Coronary artery (tissue), 2 donors: Measurements from ENCODE around the gene TPRX1.
"Not testable (repeated sequence)": the region's sequence is repeated elsewhere in the genome, so short reads cannot be mapped to it uniquely, and the experiment has no call there.

Experiments used
- DNase-seq: peaks from one replicate; pipeline ENCODE4 v3.0.0-alpha.2; 2017; ENCODE audit warnings: low spot score
- H3K27ac ChIP-seq, 2 donors: fragments of 200-600 bp; sonication (generic); one replicate each; pipeline ENCODE4 v1.5.1; 2016 to 2019
- H3K4me3 ChIP-seq: fragments of 200-600 bp; sonication (generic); 2 replicates; pipeline ENCODE4 v1.5.1; 2016; ENCODE audit warnings: mild to moderate bottlenecking, moderate library complexity
- CTCF ChIP-seq: fragments of 200-600 bp; sonication (generic); IDR thresholded peaks from one replicate; pipeline ENCODE4 v1.5.1; 2019; ENCODE audit warnings: antibody characterized with exemption

Gene TPRX1

GRCh38 chr19:47836038-47836437, 31.7 kb upstream of the TPRX1 start:
- no peak for DNase-seq
- Histone ChIP-seq H3K4me3 (no peak overlapping the region), H3K27ac (no peak overlapping the region)
- TF ChIP-seq CTCF = no peak

GRCh38 chr19:47832723-47833122, 28.4 kb upstream of the TPRX1 start:
- no peak for TF ChIP-seq CTCF
- no peak overlapping the region for H3K27ac ChIP-seq
- DNase-seq = no peak
- H3K4me3 ChIP-seq = no peak overlapping the region

GRCh38 chr19:47826800-47827199, 22.4 kb upstream of the TPRX1 start:
- TF ChIP-seq CTCF = no peak
- DNase-seq = no peak
- no peak overlapping the region for H3K27ac ChIP-seq
- H3K4me3 ChIP-seq = no peak overlapping the region

- no peak for DNase-seq
- TF ChIP-seq CTCF = no peak
- H3K4me3 ChIP-seq = no peak overlapping the region
- H3K27ac ChIP-seq = no peak overlapping the region
These were observed 20.0 kb upstream of the TPRX1 start for GRCh38 chr19:47824396-47824795.

- TF ChIP-seq CTCF = no peak
- Histone ChIP-seq H3K27ac (no peak within 1 kb of the TSS), H3K4me3 (no peak within 1 kb of the TSS)
- no peak for DNase-seq
These were observed 17.2 kb upstream of the TPRX1 start, which contains the start of gene CRX for GRCh38 chr19:47821460-47822020. TSS of gene CRX (plus strand) at chr19:47821937. CDS start at chr19:47834444, 12,507 bp downstream.

GRCh38 chr19:47820410-47820809, 16.1 kb upstream of the TPRX1 start:
- no peak overlapping the region for H3K27ac ChIP-seq
- no peak for DNase-seq
- H3K4me3 ChIP-seq = no peak overlapping the region
- TF ChIP-seq CTCF = no peak

- no peak for DNase-seq
- TF ChIP-seq CTCF = no peak
- Histone ChIP-seq H3K27ac (no peak overlapping the region), H3K4me3 (no peak overlapping the region)
These were observed 15.5 kb upstream of the TPRX1 start for GRCh38 chr19:47819858-47820257.

GRCh38 chr19:47818221-47818620, 13.9 kb upstream of the TPRX1 start:
- H3K27ac ChIP-seq, DNase-seq: not testable (repeated sequence)

GRCh38 chr19:47816270-47816669, 11.9 kb upstream of the TPRX1 start:
- H3K4me3 ChIP-seq, H3K27ac ChIP-seq, DNase-seq: not testable (repeated sequence)

More at GRCh38 chr19:47818221-47818620, 13.9 kb upstream of the TPRX1 start:
- H3K4me3 ChIP-seq = not testable (repeated sequence)
